GM19193 (cell line): ENCODE measurements around the gene CPA4.

Experiments used
- POLR2A ChIP-seq: IDR thresholded peaks from 4 replicates; pipeline ENCODE4 v1.6.1; 2011; ENCODE audit not compliant: insufficient read depth, insufficient read length; ENCODE audit errors: extremely low read depth

CPA4 gene

GRCh38 chr7:130273933-130274255 lies 19.1 kb upstream of the CPA4 start:
- TF ChIP-seq POLR2A = no peak

- TF ChIP-seq POLR2A = no peak
Observed at GRCh38 chr7:130274296-130274695, 18.7 kb upstream of the CPA4 start.

- no peak for TF ChIP-seq POLR2A
Observed at GRCh38 chr7:130274983-130275591, 17.9 kb upstream of the CPA4 start.

- TF ChIP-seq POLR2A = no peak
Observed at GRCh38 chr7:130275826-130276297, 17.1 kb upstream of the CPA4 start.

GRCh38 chr7:130276796-130277762 lies 15.9 kb upstream of the CPA4 start:
- TF ChIP-seq POLR2A = no peak

GRCh38 chr7:130277763-130278643 lies 15.0 kb upstream of the CPA4 start:
- no peak for TF ChIP-seq POLR2A

GRCh38 chr7:130278860-130279259 lies 14.1 kb upstream of the CPA4 start:
- TF ChIP-seq POLR2A = no peak

GRCh38 chr7:130279286-130279685 lies 13.7 kb upstream of the CPA4 start:
- TF ChIP-seq POLR2A = no peak

- TF ChIP-seq POLR2A = no peak
Observed at GRCh38 chr7:130279906-130280305, 13.1 kb upstream of the CPA4 start.

GRCh38 chr7:130281260-130281659 lies 11.7 kb upstream of the CPA4 start:
- TF ChIP-seq POLR2A = no peak

- TF ChIP-seq POLR2A = no peak
Observed at GRCh38 chr7:130286881-130287280, 6.1 kb upstream of the CPA4 start.

- no peak for TF ChIP-seq POLR2A
Observed at GRCh38 chr7:130288168-130288567, 4.8 kb upstream of the CPA4 start.

- TF ChIP-seq POLR2A = no peak
Observed at GRCh38 chr7:130288829-130289228, 4.1 kb upstream of the CPA4 start.

- TF ChIP-seq POLR2A = no peak
Observed at GRCh38 chr7:130289478-130289877, 3.5 kb upstream of the CPA4 start.

- TF ChIP-seq POLR2A = no peak
Observed at GRCh38 chr7:130290745-130291144, 2.2 kb upstream of the CPA4 start.
